Activated CD4-positive, CD25-positive, alpha-beta regulatory T cell treated with anti-CD3 and anti-CD28 coated beads, Interleukin-2, amount 50 U/mL, for 16 hours (primary cell): ENCODE results near the gene PNP.
"Not testable (repeated sequence)": the region's sequence is repeated elsewhere in the genome, so short reads cannot be mapped to it uniquely, and the experiment has no call there.

Experiments
- DNase-seq: peaks from one replicate; pipeline ENCODE4 v3.0.0-alpha.2; 2020; ENCODE audit warnings: low read depth, low spot score

Gene PNP

GRCh38 chr14:20469242-20469889 lies at the start of gene PNP:
TSS of gene PNP (plus strand) at chr14:20469406. CDS start at chr14:20469525, 119 bp downstream.
- peak; percentile 74 for DNase-seq

GRCh38 chr14:20419419-20419818 lies 49.8 kb upstream of the PNP start:
- DNase-seq: no peak

GRCh38 chr14:20421267-20421666 lies 47.9 kb upstream of the PNP start:
- no peak for DNase-seq

GRCh38 chr14:20422886-20423285 lies 46.3 kb upstream of the PNP start:
- no peak for DNase-seq

- DNase-seq: no peak
These were observed 44.4 kb upstream of the PNP start for GRCh38 chr14:20424851-20425250.

- no peak for DNase-seq
These were observed 41.8 kb upstream of the PNP start for GRCh38 chr14:20427231-20428009.

- DNase-seq: no peak
These were observed 41.2 kb upstream of the PNP start for GRCh38 chr14:20428010-20428365.

GRCh38 chr14:20428802-20429201 lies 40.4 kb upstream of the PNP start:
- no peak for DNase-seq

GRCh38 chr14:20429801-20430669 lies 39.2 kb upstream of the PNP start:
- DNase-seq: no peak

- DNase-seq: no peak
These were observed 34.3 kb upstream of the PNP start for GRCh38 chr14:20434701-20435581.

GRCh38 chr14:20435582-20436362 lies 33.4 kb upstream of the PNP start, which contains the start of gene KLHL33:
TSS of gene KLHL33 (minus strand) at chr14:20436166. CDS start at chr14:20435811, 355 bp downstream.
- no peak for DNase-seq

- no peak for DNase-seq
These were observed 32.8 kb upstream of the PNP start for GRCh38 chr14:20436363-20436755.

- DNase-seq: no peak
These were observed 30.5 kb upstream of the PNP start for GRCh38 chr14:20438664-20439063.

GRCh38 chr14:20440465-20440864 lies 28.7 kb upstream of the PNP start:
- no peak for DNase-seq

GRCh38 chr14:20440882-20441281 lies 28.3 kb upstream of the PNP start:
- DNase-seq: no peak

- no peak for DNase-seq
These were observed 27.7 kb upstream of the PNP start for GRCh38 chr14:20441461-20441860.

GRCh38 chr14:20443650-20444049 lies 25.6 kb upstream of the PNP start:
- not testable (repeated sequence) for DNase-seq

GRCh38 chr14:20446889-20447288 lies 22.3 kb upstream of the PNP start:
- no peak for DNase-seq

GRCh38 chr14:20452831-20453230 lies 16.4 kb upstream of the PNP start:
- not testable (repeated sequence) for DNase-seq
